DMS 273 treated with DMSO at 0.1 percent for 48 hours (cell line): Measurements from ENCODE around the gene CSNK1G1.
A peak's percentile ranks its signal among the peaks of the same experiment; 100 is the strongest.
"Not testable (repeated sequence)": the region's sequence is repeated elsewhere in the genome, so short reads cannot be mapped to it uniquely, and the experiment has no call there.

Source experiments
- DNase-seq: peaks from one replicate; lab custom pipeline; 2025; lab: John Stamatoyannopoulos, UW

The CSNK1G1 gene

DNA sequence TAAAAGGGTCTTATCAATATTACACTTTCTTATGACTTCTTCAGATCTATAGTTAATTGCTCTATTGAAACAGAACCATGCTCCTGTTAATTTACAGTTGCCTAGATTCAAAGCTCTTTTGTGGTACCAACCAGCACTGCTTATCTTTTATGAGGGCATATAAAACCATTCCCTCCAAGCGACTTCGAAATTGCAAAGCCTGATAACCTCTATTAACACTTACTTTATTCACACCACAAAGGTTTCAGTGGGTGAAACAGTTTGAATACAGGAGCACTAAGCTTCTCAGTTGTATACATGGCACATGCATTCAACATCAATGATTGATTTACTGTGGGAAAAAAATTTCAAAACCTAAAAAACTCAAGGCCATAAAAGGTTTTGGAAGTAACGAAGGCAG, 118.3 kb downstream of the CSNK1G1 start:
- DNase-seq: no peak

DNA sequence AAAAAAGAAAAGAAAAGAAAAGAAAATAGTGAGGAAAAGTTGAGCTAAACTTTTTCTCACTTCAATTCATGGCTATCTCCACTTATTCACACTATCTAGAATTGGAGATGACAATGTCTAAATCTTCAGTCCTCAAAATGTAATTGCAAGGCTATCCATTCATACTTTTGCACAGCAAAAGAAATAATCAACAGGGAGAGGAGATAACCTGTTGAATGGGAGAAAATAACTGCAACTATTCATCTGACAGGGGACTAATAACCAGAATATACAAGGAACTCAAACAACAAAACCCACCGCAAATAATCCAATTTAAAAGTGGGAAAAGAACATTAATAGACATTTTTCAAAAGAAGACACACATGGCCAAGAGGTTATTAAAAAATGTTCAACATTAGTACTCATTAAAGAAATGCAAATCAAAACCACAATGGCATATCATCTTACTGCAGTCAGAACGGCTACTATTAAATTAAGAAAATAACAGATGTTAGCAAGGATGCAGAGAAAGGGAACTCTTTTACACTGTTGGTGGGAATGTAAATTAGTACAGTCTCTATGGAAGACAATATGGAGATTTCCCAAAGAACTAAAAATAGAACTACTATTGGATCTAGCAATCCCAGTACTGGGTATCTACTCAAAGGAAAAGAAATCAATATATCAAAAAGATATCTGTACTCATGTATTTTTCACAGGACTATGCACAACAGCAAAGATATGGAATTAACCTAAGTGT, 119.6 kb downstream of the CSNK1G1 start:
- DNase-seq: peak; percentile 37

DNA sequence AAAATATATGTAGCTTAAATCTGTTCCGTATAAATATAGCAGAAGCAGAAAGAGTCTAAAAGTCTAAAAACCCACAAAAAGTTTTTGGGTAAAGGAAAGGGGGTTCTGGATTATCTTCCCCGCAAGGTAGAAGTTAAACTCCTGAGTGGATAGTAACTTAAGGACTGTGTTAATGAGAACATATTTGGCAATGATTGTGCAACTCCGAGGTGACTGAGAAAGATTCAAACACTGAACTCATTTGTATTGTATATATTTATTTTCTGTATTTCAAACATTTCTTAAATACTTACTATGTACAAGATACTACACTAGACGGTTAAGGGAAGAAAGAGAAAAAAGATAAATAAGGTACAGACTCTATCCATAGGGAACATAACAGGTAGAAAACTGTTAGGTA, 120.4 kb downstream of the CSNK1G1 start:
- DNase-seq: no peak

DNA sequence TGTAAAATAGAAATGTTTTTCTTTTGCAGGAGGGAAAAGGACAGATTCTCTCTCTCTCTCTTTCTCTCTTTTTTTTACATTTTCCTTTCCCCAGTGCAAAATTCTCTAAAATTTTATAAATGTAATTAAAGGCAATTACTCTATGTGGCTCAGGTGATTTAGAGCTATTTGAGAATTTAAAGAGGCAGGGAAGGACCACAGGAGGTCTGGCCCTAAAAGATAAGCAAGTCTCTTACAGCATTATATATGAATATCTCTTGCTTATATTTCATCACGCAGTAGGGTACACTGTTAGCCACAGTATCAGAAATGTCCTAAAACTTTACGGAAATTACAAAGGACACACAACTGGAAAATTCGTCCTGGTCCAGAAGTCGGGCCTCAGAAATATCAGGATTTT, 122.7 kb downstream of the CSNK1G1 start:
- DNase-seq: no peak

DNA sequence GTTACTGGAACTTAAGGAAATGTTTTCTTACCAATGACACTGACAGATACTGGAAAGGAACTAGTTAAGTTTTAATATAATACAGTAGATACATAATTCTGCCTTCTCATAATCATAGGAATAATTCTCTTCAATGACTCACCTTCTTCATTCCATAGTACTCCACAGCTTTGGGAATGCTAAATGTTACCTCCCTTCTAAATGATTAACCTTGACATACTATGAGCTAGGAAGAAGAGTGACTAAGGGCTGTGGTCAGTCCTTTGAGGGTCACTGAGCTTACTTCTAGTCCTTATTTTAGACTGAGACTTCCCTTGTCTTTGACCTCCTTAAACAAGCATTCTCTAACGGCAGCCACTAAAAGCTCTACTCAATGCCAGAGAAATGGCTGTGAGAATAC, 123.6 kb downstream of the CSNK1G1 start:
- DNase-seq: no peak

DNA sequence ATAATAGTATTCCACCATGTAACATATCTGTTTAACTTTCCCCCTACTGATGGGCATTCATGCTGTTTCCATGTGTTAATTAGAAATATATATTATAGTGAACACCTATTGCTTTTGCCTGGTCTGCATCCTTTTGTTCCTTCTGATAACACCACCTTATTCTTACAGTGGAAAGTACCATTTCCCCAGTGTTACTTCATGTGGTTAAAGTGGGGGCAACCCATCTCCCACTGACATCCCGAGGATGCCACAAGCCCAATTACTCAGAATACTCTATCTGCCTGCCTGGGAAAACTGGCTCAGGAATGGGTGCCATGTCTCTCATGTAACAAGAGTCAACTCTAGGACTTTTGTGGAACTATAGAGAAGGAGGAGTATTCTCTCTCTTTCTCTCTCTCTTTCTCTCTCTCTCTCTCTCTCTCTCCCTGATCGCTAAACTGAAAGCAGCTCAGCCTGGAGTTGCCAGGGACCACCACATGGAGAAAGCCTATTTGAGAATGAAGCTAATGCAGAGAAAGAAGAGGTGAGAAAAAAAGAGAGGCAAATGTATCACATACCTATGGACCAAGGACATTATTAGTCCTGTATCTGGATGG, 126.7 kb downstream of the CSNK1G1 start:
- no peak for DNase-seq

DNA sequence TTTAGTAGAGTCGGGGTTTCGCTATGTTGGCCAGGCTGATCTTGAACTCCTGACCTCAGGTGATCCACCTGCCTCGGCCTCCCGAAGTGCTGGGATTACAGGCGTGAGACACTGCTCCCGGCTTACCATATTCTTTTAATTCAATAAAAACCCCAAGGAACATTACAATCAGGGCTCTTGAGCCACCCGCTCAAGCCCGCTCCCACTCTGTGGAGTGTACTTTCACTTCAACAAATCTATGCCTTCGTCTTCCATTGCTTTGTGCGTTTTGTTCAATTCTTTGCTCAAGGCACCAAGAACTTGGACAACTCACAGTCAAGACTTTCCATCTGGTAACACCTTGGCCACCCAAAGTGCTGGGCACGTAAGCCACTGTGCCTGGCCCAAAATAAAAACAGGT, 130.2 kb downstream of the CSNK1G1 start:
- DNase-seq: no peak

DNA sequence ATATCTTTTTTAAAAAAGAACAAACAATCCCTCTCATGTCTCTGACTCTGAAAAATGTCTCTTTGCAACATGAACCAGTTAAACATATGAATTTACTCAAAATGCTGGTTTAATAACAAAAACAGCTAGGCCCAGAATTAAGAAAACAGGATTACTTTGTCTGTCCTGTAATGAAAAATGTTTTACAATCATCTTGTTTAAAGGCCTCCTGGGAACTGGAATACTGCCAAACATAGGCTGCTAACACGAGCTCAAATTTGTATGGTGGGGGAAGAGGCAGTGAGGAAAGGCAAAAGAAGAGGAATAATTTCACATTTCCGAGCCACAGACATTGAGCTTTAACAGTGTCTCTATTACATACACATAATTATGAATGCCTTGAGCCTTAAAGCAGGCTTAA, 131.5 kb downstream of the CSNK1G1 start:
- peak; percentile 6 for DNase-seq

DNA sequence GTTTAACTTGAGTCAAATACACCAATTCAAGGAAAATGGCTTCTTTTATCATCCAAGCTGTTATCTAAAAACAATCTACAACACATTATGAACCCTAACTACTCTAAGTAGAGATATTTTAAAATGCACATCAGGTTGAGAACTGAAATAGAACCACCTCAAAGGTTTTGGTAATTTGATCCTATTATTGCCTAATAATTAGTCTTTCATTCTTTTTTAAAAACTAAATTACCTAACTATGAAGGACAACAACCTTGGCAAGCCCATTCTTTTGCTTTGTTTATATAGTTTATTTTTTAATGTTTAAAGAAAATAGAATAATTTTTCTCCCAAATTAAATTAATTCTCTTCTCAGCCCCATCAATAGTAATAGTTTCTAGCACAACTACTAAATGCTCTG, 132.1 kb downstream of the CSNK1G1 start:
- DNase-seq: no peak

DNA sequence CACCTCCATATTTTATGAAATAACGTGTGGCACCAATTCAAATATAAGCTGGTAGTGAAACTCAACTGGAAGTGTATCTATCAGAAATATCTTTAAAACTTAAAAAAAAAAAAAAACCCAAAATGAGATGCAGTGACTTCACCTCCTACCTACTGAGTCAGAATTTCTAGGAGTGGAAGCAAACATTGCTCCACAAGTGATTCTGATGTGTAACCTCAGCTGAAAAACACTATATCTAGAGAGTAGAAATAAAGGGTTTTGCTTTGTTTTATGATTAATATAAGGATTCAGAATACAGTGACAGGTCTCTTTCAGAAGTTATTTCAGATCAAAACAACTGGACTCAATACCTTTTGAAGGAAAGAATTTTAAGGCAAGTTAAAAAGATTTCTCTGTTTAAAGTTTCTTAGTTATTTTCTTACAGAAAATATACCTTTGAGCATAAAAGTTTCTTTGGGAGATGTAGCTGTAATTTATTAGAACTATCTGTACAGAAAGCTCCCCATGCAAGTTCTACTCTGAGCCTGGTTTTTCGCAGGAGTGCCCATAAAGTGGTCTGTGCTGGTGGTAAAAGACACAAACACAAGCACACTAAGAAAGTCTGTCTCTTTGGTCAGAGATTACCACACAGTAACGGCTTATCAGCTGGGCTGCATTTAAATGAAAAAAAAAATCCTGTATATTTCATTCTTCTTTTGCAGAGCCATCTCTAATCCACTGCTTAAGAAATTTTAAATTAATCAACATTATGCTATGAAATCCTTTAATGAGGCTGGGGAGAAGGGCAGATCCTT, 133.2 kb downstream of the CSNK1G1 start:
- no peak for DNase-seq

DNA sequence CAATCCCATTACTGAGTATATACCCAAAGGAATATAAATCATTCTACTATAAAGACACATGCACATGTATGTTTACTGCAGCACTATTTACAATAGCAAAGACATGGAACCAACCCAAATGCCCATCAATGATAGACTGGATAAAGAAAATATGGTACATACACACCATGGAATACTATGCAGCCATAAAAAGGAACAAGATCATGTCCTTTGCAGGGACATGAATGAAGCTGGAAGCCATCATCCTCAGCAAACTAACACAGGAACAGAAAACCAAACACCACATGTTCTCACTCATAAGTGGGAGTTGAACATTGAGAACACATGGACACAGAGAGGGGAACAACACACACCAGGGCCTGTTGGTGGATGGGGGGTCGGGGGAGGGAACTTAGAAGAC, 134.1 kb downstream of the CSNK1G1 start:
- DNase-seq: not testable (repeated sequence)

DNA sequence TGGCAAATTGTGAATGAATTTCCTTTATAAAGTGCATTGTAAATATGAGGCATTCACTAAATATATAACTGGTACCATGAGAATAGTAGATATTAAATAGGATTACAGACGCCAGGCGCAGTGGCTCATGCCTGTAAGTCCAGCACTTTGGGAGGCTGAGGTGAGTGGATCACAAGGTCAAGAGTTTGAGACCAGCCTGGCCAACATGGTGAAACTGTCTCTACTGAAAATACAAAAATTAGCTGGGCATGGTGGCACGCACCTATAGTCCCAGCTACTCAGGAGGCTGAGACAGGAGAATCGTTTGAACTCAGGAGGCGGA, 138.6 kb downstream of the CSNK1G1 start:
- DNase-seq: not testable (repeated sequence)

DNA sequence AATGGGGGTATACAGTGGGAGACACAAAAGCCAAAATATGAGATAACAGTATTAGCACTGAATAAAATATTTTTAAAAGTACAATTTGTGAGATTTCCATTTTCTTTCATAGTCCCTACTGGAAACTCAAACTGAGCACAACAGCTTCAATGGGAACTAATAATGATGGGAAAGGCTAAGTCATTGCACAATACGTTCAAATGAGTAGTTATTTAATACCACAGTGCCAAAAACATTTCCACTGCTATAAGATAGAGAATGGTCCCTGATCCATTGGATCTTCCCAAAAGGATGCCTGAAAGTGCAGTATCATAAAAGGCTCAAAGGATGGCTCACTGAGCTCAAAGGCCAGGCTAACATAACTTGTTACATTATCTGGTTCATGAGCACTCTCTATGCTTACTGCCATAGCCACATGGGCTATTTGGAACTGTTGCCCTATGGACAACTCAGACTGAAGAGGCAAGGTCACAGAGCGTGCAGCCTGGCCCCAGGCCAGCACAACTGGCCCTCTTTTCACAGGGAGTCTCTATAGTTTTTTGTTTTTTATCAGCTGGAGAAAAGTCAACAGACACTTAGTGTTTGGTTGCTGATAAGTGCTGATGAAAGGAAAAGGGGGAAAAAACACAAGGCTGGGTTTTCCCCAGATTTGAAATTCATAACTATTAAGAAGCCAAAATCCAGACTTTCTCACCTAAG, 139.1 kb downstream of the CSNK1G1 start:
- no peak for DNase-seq

DNA sequence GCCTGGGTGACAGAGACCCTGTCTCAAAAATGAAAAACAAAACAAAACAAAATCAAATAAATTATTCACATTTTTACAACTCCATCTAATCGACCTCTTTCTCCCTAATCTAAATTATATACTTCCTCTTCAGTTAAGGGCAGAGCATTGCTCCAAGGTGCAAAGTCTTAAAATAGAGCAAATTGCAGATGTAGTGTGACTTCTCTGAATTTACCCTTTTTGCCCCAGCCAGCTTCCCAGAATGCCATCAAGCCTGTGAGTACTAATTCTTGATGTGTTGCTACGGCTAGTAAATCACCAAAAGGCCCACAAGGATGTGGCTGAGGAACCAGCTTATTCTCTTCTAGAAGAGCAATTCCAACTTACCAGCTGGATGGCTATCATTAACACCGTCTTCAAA, 139.8 kb downstream of the CSNK1G1 start:
- DNase-seq: no peak

DNA sequence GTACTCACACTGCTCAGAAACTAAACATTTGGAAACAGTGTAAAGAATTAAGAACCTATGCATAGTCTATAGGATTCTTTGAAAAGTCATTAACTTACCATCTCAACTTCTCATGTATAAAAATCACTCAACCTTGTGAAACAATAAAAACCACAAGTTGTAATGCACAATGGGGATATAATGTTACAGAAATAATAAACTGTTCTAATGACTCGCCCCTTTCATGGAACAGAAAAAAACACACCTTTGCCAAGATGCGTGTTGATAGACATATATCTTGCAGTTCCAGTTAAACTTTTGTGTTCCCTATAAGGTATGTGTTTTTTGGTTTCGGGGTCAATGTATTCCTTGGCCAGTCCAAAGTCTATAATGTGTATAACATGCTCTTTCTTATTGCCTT, 142.3 kb downstream of the CSNK1G1 start:
- DNase-seq: no peak

DNA sequence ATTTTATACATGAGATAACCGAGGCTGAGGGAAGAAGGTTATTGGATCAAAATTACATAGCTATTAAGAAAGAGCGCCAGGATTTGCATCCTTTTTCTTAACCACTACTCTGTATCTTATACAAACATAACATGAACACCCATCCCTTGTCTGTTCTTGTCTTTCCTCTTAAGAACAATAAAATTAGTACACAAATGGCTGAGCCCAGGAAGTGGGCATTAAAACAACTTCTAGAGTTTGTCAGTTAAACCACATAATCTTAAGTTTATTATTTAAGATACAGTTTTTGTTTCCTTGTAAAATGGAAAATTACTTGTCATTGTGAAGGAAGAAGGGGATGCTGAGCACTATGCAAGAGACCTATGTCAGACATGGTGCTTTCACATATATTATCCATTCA, 144.3 kb downstream of the CSNK1G1 start:
- no peak for DNase-seq

DNA sequence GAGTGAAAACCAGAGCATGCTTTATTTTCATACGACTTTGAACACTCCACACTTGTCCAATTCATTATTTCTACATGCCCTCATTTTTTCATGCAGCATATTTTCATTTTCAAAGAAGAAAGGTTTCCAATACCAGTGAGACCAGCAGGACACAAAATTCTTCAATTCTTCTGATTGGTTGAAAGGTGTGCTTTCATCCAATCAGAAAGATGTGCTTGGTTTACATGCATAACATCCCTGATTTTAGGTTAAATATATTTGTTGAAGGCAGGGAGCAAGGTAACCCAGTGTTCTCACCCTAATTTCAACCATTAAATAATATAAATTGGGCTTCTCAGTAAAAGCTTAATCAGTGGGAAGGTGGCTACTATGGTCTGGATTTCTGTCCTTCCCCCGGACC, 145.6 kb downstream of the CSNK1G1 start:
- no peak for DNase-seq

DNA sequence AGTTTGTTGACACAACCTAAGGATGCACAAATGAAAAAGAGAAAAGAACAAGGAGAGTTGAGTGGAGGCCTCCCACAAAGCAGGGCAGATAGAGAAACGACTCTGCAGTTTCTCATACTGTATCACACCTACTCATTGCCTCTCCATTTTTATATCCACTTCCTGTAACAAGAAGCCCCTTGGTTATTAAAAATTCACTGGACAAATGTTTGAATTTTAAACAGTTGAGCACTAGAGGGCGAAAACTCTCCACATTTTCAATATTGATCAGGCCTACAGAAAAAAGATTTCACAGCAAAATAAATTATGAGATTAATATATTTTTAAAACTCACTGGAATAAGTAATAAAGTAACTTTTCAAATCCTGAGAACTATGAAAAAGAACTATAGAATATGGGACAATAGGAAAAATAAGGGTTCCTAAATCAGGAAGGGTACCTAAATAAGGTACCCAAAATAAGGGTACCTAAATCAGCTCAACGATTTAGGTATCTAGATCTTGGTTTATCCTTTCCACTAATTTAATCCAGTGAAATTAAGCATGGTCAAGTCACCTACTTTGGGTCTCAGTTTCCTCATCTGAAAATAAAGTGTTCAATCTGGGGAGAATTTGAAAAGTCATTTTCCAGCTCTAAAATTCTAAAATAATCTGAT, 146.2 kb downstream of the CSNK1G1 start:
- DNase-seq: no peak

DNA sequence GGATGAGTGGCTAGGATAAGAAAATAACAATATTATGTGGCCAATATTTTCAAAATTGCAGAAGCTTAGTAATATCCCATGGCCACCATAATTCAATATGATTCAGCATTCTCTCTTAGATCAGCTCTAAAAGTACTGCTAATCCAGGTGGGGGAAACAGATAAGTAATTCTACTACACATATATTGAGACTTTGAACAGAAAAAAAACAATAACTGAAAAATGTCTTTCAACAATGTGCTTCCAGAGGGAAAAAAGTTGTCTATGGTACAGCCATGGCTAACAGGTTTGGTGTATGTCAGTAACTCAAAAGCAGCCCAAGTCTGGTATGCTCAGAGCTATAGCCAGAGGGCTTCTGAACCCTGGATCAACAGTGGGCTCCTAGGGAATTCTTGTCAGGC, 150.8 kb downstream of the CSNK1G1 start:
- DNase-seq: no peak

DNA sequence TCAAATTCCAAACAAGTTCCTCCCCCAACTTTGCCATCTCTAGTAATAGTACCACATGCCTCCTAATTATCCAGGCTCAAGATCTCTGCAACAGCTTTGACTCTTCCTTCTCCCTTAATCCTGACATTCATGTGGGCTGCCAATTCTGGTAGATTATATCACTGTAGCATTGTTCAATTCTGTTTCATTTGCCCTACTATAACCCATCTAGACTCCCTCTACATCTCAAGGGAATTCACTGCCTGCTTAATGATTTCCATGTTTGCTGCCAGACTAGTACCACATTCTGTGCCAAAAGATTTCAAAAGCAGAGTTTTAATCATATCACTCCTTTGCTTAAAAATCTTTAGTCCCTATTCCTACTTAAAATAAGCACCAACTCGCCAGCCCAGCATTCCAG, 158.5 kb downstream of the CSNK1G1 start:
- DNase-seq: no peak

DNA sequence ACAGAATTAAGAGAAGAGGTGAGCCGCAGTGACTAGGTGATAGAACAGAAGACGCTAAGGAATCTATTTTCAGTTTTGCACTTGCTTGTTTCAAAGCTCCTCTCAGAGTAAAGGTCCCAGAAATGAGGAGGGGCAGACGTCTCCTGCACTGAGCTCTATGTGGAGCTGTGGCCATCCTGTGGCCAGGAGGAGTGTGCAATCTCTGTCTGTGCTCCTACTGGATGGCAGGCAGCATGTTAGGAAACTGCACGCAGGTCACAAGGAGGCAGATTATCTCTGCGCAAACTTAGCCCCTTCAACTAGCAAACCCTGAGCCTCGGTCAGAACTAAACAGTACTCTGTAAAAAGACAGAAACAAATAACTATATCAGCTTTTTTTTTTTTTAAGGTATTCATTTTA, 162.0 kb downstream of the CSNK1G1 start:
- no peak for DNase-seq
